Ishikawa (cell line): Measurements from ENCODE around the gene RAPGEF4.

Experiments used
- CEBPB ChIP-seq: IDR thresholded peaks from 2 replicates; pipeline ENCODE4 v1.6.1; 2012
- EP300 ChIP-seq: IDR thresholded peaks from 2 replicates; pipeline ENCODE4 v1.6.1; 2012; ENCODE audit warnings: borderline replicate concordance
- FOXM1 ChIP-seq: IDR thresholded peaks from 2 replicates; pipeline ENCODE4 v1.6.1; 2012; ENCODE audit warnings: low read depth, borderline replicate concordance
- NFIC ChIP-seq: IDR thresholded peaks from 2 replicates; pipeline ENCODE4 v1.6.1; 2012
- RAD21 ChIP-seq: IDR thresholded peaks from 2 replicates; pipeline ENCODE4 v1.6.1; 2012; ENCODE audit warnings: low read depth
- TAF1 ChIP-seq: IDR thresholded peaks from 2 replicates; pipeline ENCODE4 v1.6.1; 2012; ENCODE audit warnings: low read depth, mild to moderate bottlenecking
- YY1 ChIP-seq: IDR thresholded peaks from 2 replicates; pipeline ENCODE4 v1.6.1; 2012; ENCODE audit warnings: low read depth
- TF ChIP-seq, protein P1 (sequence below): IDR thresholded peaks from 2 replicates; pipeline ENCODE4 v1.6.1; 2012
- TF ChIP-seq, protein P2 (sequence below): IDR thresholded peaks from 2 replicates; pipeline ENCODE4 v1.6.1; 2012; ENCODE audit warnings: low read depth, mild to moderate bottlenecking

- TF ChIP-seq YY1 (no peak), TAF1 (no peak), NFIC (no peak), EP300 (no peak), FOXM1 (no peak), CEBPB (no peak), RAD21 (no peak)
- TF ChIP-seq, protein P1, sequence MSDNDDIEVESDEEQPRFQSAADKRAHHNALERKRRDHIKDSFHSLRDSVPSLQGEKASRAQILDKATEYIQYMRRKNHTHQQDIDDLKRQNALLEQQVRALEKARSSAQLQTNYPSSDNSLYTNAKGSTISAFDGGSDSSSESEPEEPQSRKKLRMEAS = no peak
- TF ChIP-seq, protein P2, sequence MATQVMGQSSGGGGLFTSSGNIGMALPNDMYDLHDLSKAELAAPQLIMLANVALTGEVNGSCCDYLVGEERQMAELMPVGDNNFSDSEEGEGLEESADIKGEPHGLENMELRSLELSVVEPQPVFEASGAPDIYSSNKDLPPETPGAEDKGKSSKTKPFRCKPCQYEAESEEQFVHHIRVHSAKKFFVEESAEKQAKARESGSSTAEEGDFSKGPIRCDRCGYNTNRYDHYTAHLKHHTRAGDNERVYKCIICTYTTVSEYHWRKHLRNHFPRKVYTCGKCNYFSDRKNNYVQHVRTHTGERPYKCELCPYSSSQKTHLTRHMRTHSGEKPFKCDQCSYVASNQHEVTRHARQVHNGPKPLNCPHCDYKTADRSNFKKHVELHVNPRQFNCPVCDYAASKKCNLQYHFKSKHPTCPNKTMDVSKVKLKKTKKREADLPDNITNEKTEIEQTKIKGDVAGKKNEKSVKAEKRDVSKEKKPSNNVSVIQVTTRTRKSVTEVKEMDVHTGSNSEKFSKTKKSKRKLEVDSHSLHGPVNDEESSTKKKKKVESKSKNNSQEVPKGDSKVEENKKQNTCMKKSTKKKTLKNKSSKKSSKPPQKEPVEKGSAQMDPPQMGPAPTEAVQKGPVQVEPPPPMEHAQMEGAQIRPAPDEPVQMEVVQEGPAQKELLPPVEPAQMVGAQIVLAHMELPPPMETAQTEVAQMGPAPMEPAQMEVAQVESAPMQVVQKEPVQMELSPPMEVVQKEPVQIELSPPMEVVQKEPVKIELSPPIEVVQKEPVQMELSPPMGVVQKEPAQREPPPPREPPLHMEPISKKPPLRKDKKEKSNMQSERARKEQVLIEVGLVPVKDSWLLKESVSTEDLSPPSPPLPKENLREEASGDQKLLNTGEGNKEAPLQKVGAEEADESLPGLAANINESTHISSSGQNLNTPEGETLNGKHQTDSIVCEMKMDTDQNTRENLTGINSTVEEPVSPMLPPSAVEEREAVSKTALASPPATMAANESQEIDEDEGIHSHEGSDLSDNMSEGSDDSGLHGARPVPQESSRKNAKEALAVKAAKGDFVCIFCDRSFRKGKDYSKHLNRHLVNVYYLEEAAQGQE = no peak
Observed at GRCh38 chr2:173086518-173087213, 351.0 kb downstream of the RAPGEF4 start.
